ENCODE results near the gene SMARCD2. TPM values are rescaled to one million over a fixed set of nuclear protein-coding genes. Genes with fewer than 3 reads are reported as not detected.

The SMARCD2 gene
- total and polyA plus RNA-seq, 2 of the 13 experiments (the other 11 are each of a cell fraction or from before 2014, with no cell fraction given): 122 to 150 TPM

DNA sequence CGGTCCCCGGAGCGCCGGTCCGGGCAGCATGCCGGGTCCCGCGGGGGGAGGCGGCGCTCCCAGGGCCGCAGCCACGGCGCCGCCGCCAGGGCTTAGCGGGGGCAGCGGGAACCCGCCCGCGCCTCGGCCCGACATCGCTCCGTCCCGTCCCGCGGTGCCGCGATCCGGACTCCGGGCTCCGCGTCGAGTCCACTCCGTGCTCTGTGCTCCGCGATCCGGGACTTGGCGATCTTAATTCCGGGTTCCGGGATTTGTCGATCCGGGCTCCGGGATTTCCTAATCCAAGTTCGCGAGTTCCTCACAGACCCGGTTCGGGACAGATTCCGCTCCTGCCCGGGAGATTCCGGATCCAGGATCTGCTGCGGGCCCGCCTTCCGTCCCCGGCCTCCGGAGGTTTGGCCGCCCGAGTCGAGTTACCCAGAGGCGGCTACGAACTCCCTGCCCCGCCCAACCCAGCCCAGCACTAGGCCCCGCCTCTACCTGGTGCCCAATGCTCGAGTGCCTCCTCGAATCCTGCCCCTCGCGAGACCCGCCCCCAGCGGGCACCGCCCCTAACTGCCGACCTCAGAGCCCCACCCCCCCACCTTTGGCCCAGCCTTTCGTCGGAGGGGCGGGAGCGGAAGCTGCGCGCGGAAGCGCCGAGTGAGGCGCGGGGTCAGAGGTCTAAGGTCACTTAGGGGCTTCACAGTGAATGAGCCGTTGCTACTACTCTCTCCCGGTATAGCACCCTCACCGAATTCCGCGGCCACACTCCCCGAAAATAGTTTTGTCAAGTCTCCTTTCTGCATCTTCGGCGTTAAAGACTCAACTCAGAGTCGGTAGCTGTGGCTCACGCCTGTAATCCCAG lies at the start of gene SMARCD2 (continued):
- TF ChIP-seq, protein P1, sequence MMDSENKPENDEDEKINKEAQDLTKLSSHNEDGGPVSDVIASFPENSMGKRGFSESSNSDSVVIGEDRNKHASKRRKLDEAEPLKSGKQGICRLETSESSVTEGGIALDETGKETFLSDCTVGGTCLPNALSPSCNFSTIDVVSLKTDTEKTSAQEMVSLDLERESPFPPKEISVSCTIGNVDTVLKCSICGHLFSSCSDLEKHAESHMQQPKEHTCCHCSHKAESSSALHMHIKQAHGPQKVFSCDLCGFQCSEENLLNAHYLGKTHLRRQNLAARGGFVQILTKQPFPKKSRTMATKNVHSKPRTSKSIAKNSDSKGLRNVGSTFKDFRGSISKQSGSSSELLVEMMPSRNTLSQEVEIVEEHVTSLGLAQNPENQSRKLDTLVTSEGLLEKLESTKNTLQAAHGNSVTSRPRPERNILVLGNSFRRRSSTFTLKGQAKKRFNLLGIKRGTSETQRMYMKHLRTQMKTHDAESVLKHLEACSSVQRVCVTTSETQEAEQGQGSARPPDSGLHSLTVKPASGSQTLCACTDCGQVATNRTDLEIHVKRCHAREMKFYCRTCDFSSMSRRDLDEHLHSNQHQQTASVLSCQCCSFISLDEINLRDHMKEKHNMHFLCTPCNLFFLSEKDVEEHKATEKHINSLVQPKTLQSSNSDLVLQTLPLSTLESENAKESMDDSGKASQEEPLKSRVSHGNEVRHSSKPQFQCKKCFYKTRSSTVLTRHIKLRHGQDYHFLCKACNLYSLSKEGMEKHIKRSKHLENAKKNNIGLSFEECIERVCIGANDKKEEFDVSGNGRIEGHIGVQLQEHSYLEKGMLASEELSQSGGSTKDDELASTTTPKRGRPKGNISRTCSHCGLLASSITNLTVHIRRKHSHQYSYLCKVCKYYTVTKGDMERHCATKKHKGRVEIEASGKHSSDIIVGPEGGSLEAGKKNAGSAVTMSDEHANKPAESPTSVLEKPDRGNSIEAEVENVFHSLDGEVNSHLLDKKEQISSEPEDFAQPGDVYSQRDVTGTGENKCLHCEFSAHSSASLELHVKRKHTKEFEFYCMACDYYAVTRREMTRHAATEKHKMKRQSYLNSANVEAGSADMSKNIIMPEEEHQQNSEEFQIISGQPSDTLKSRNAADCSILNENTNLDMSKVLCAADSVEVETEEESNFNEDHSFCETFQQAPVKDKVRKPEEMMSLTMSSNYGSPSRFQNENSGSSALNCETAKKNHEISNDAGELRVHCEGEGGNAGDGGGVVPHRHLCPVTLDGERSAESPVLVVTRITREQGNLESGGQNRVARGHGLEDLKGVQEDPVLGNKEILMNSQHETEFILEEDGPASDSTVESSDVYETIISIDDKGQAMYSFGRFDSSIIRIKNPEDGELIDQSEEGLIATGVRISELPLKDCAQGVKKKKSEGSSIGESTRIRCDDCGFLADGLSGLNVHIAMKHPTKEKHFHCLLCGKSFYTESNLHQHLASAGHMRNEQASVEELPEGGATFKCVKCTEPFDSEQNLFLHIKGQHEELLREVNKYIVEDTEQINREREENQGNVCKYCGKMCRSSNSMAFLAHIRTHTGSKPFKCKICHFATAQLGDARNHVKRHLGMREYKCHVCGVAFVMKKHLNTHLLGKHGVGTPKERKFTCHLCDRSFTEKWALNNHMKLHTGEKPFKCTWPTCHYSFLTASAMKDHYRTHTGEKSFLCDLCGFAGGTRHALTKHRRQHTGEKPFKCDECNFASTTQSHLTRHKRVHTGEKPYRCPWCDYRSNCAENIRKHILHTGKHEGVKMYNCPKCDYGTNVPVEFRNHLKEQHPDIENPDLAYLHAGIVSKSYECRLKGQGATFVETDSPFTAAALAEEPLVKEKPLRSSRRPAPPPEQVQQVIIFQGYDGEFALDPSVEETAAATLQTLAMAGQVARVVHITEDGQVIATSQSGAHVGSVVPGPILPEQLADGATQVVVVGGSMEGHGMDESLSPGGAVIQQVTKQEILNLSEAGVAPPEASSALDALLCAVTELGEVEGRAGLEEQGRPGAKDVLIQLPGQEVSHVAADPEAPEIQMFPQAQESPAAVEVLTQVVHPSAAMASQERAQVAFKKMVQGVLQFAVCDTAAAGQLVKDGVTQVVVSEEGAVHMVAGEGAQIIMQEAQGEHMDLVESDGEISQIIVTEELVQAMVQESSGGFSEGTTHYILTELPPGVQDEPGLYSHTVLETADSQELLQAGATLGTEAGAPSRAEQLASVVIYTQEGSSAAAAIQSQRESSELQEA (CRISPR knock-in tag; IDR thresholded peaks at IDR 0.05; ENCODE audit: not compliant biosample characterization): peak; percentile 70
- TF ChIP-seq ZNF678 (CRISPR knock-in tag; IDR thresholded peaks at IDR 0.05): no peak
- TF ChIP-seq, protein P2, sequence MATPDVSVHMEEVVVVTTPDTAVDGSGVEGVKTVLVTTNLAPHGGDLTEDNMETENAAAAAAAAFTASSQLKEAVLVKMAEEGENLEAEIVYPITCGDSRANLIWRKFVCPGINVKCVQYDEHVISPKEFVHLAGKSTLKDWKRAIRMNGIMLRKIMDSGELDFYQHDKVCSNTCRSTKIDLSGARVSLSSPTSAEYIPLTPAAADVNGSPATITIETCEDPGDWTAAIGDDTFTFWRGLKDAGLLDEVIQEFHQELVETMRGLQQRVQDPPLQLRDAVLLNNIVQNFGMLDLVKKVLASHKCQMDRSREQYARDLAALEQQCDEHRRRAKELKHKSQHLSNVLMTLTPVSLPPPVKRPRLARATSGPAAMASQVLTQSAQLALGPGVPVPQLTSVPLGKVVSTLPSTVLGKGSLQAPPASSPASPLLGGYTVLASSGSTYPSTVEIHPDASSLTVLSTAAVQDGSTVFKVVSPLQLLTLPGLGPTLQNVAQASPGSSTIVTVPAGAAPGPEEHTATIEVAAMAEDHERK (CRISPR knock-in tag; IDR thresholded peaks at IDR 0.05; ENCODE audit: low read depth): peak; percentile 75
- peak; percentile 88 for TF ChIP-seq RXRB (CRISPR knock-in tag; IDR thresholded peaks at IDR 0.05; ENCODE audit: borderline replicate concordance)
- TF ChIP-seq ZFP62 (CRISPR knock-in tag; IDR thresholded peaks at IDR 0.05): peak; percentile 41; the same call in 1 of the 2 replicates
- peak; percentile 83 for TF ChIP-seq NCOA2 (CRISPR knock-in tag; IDR thresholded peaks at IDR 0.05)
- TF ChIP-seq ZNF556 (CRISPR knock-in tag; IDR thresholded peaks at IDR 0.05; ENCODE audit: borderline replicate concordance): peak; percentile 89; the same call in 1 of the 2 replicates
- TF ChIP-seq, protein P3, sequence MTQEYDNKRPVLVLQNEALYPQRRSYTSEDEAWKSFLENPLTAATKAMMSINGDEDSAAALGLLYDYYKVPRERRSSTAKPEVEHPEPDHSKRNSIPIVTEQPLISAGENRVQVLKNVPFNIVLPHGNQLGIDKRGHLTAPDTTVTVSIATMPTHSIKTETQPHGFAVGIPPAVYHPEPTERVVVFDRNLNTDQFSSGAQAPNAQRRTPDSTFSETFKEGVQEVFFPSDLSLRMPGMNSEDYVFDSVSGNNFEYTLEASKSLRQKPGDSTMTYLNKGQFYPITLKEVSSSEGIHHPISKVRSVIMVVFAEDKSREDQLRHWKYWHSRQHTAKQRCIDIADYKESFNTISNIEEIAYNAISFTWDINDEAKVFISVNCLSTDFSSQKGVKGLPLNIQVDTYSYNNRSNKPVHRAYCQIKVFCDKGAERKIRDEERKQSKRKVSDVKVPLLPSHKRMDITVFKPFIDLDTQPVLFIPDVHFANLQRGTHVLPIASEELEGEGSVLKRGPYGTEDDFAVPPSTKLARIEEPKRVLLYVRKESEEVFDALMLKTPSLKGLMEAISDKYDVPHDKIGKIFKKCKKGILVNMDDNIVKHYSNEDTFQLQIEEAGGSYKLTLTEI (CRISPR knock-in tag; conservative IDR thresholded peaks at IDR 0.05): no peak
- TF ChIP-seq ZNF816 (CRISPR knock-in tag; IDR thresholded peaks at IDR 0.05; ENCODE audit: borderline replicate concordance): peak; percentile 98; the same call in 1 of the 2 replicates
- peak; percentile 98 for TF ChIP-seq TMF1 (CRISPR knock-in tag; IDR thresholded peaks at IDR 0.05; ENCODE audit: low read depth)
- TF ChIP-seq, protein P4, sequence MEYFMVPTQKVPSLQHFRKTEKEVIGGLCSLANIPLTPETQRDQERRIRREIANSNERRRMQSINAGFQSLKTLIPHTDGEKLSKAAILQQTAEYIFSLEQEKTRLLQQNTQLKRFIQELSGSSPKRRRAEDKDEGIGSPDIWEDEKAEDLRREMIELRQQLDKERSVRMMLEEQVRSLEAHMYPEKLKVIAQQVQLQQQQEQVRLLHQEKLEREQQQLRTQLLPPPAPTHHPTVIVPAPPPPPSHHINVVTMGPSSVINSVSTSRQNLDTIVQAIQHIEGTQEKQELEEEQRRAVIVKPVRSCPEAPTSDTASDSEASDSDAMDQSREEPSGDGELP (IDR thresholded peaks at IDR 0.05; ENCODE audit: borderline replicate concordance, low read depth): peak; percentile 47; the same call in 1 of the 2 replicates
- peak; percentile 93 for TF ChIP-seq SNAI1 (CRISPR knock-in tag; IDR thresholded peaks at IDR 0.05; ENCODE audit: borderline replicate concordance)
- 0 out of 2 replicates have a peak, but pooled peaks have one; percentile 53 for TF ChIP-seq ZNF737 (CRISPR knock-in tag; IDR thresholded peaks at IDR 0.05; ENCODE audit: borderline replicate concordance)
- TF ChIP-seq ZNF446 (CRISPR knock-in tag; IDR thresholded peaks at IDR 0.05): peak; percentile 84
